SK-N-SH (cell line): ENCODE measurements around the gene PLA2G2D. TPM values are rescaled to one million over a fixed set of nuclear protein-coding genes. Genes with fewer than 3 reads are reported as not detected.

ENCODE experiments used
- CTCF ChIA-PET: fragments of 300-600, 350-600 bp; formaldehyde crosslinking; extraction: SDS; loops from one replicate; lab custom pipeline; 2021; lab: Yijun Ruan, JAX
- POLR2A ChIA-PET: fragments of 350-600 bp; sonication (Branson Sonifier 250); formaldehyde crosslinking; extraction: SDS; loops from one replicate; lab custom pipeline; 2020; ENCODE audit warnings: antibody characterized with exemption, inconsistent platforms; lab: Yijun Ruan, JAX
- DNase-seq: peaks from one replicate; pipeline ENCODE4 v3.0.0; 2012
- H2AFZ ChIP-seq: fragments of 200-600 bp; sonication (generic); 2 replicates; pipeline ENCODE4 v1.8.1; 2016; ENCODE audit warnings: antibody characterized with exemption, mild to moderate bottlenecking, low read depth
- H3F3A ChIP-seq: fragments of 200-600 bp; sonication (generic); replicated peaks from 2 replicates; pipeline ENCODE3; 2016; ENCODE audit warnings: antibody characterized with exemption, mild to moderate bottlenecking; ENCODE audit not compliant: insufficient read depth
- H3K27ac ChIP-seq, 2 experiments: fragments of 200-500 bp in 1 of 2; fragments of 200-600 bp in 1 of 2; sonication (Bioruptor generic) in 1 of 2; sonication (generic), shearing (Covaris generic) in 1 of 2; 2 replicates each; pipeline versions ENCODE4 v1.5.1 to v1.6.1; 2014 to 2016; ENCODE audit warnings: low read depth in 2 of 2, inconsistent platforms in 1 of 2, low read length in 1 of 2, mild to moderate bottlenecking in 1 of 2, mixed read lengths in 1 of 2
- H3K27me3 ChIP-seq: fragments of 200-600 bp; sonication (generic), shearing (Covaris generic); 2 replicates; pipeline ENCODE4 v1.6.1; 2016; ENCODE audit warnings: mixed run types; ENCODE audit not compliant: insufficient read depth
- H3K36me3 ChIP-seq, 2 experiments: fragments of 200-500 bp in 1 of 2; fragments of 200-600 bp in 1 of 2; sonication (Bioruptor generic) in 1 of 2; sonication (generic) in 1 of 2; replicated peaks in 1 of 2; 2 replicates each; pipeline versions ENCODE3 to v1.5.1; 2014 to 2016; ENCODE audit warnings: low read length in 1 of 2, mild to moderate bottlenecking in 1 of 2; ENCODE audit not compliant: insufficient read depth in 2 of 2, control insufficient read depth in 1 of 2
- H3K4me1 ChIP-seq, 2 experiments: fragments of 200-500 bp in 1 of 2; fragments of 200-600 bp in 1 of 2; sonication (Bioruptor generic) in 1 of 2; sonication (generic), shearing (Covaris generic) in 1 of 2; 2 replicates each; pipeline versions ENCODE4 v1.5.1 to v1.6.1; 2014 to 2016; ENCODE audit warnings: low read depth in 1 of 2, low read length in 1 of 2, mixed run types in 1 of 2; ENCODE audit not compliant: insufficient read depth in 2 of 2, control insufficient read depth in 1 of 2
- H3K4me2 ChIP-seq: fragments of 200-600 bp; sonication (generic), shearing (Covaris generic); 2 replicates; pipeline ENCODE4 v1.6.1; 2017; ENCODE audit warnings: mixed run types
- H3K4me3 ChIP-seq, 2 experiments: fragments of 200-500 bp in 1 of 2; fragments of 200-600 bp in 1 of 2; sonication (Bioruptor generic) in 1 of 2; sonication (generic), shearing (Covaris generic) in 1 of 2; 2 replicates each; pipeline versions ENCODE4 v1.5.1 to v1.8.1; 2014 to 2016; ENCODE audit warnings: low read depth in 2 of 2, inconsistent platforms in 1 of 2, low read length in 1 of 2, mild to moderate bottlenecking in 1 of 2, mixed read lengths in 1 of 2, moderate library complexity in 1 of 2
- H3K79me2 ChIP-seq: fragments of 200-600 bp; sonication (generic); 2 replicates; pipeline ENCODE4 v1.8.1; 2017; ENCODE audit warnings: mild to moderate bottlenecking; ENCODE audit not compliant: insufficient read depth
- H3K9ac ChIP-seq: fragments of 200-600 bp; sonication (generic); 2 replicates; pipeline ENCODE4 v1.6.1; 2017; ENCODE audit warnings: mixed run types
- H3K9me2 ChIP-seq: fragments of 200-600 bp; sonication (generic); 2 replicates; pipeline ENCODE4 v1.6.1; 2017; ENCODE audit warnings: mixed run types
- H3K9me3 ChIP-seq: fragments of 200-600 bp; sonication (generic); 2 replicates; pipeline ENCODE4 v1.6.1; 2017; ENCODE audit warnings: mixed run types, mild to moderate bottlenecking, moderate library complexity
- H4K20me1 ChIP-seq: fragments of 200-600 bp; sonication (generic); 2 replicates; pipeline ENCODE4 v1.6.1; 2017; ENCODE audit warnings: mild to moderate bottlenecking, mixed run types; ENCODE audit not compliant: insufficient read depth
- CHD2 ChIP-seq: fragments of 150-350 bp; IDR thresholded peaks from 2 replicates; pipeline ENCODE4 v1.6.1; 2018; ENCODE audit warnings: low read length; ENCODE audit not compliant: partially characterized antibody
- ELF1 ChIP-seq: IDR thresholded peaks from 2 replicates; pipeline ENCODE4 v1.4.0; 2012
- EZH2phosphoT487 ChIP-seq: fragments of 200-600 bp; sonication (generic); IDR thresholded peaks from 2 replicates; pipeline ENCODE4 v1.6.1; 2017; ENCODE audit warnings: low read depth, mixed run types, mild to moderate bottlenecking, antibody characterized with exemption, moderate library complexity, borderline replicate concordance
- FOXJ3 ChIP-seq: sonication (generic); formaldehyde crosslinking; IDR thresholded peaks from 2 replicates; pipeline ENCODE4 v1.5.1; 2020; ENCODE audit warnings: mild to moderate bottlenecking, missing genetic modification reagents
- GABPA ChIP-seq: IDR thresholded peaks from 2 replicates; pipeline ENCODE4 v1.4.0; 2012; ENCODE audit warnings: low read depth, mild to moderate bottlenecking
- JUND ChIP-seq: IDR thresholded peaks from 2 replicates; pipeline ENCODE4 v1.4.0; 2012
- MAX ChIP-seq: IDR thresholded peaks from 2 replicates; pipeline ENCODE4 v1.4.0; 2012; ENCODE audit warnings: low read depth
- MEF2A ChIP-seq: IDR thresholded peaks from 2 replicates; pipeline ENCODE4 v1.4.0; 2012; ENCODE audit warnings: low read depth, borderline replicate concordance
- MXI1 ChIP-seq: IDR thresholded peaks from 2 replicates; pipeline ENCODE4 v1.6.1; 2012; ENCODE audit warnings: mild to moderate bottlenecking, low read depth, low read length, improper control_type of control experiment
- NFIC ChIP-seq: IDR thresholded peaks from 2 replicates; pipeline ENCODE4 v1.4.0; 2012; ENCODE audit warnings: borderline replicate concordance
- PBX3 ChIP-seq: IDR thresholded peaks from 2 replicates; pipeline ENCODE4; 2012
- POLR2AphosphoS5 ChIP-seq: IDR thresholded peaks from 2 replicates; pipeline ENCODE4 v1.6.1; 2012; ENCODE audit warnings: low read depth, low read length
- RAD21 ChIP-seq: IDR thresholded peaks from 2 replicates; pipeline ENCODE4 v1.6.1; 2012; ENCODE audit warnings: mild to moderate bottlenecking, low read length
- RCOR1 ChIP-seq: fragments of 150-350 bp; IDR thresholded peaks from 2 replicates; pipeline ENCODE4 v1.6.1; 2017; ENCODE audit warnings: antibody characterized with exemption, low read length
- REST ChIP-seq: IDR thresholded peaks from 2 replicates; pipeline ENCODE4 v1.6.1; 2012; ENCODE audit warnings: mild to moderate bottlenecking, low read depth, low read length, moderate library complexity
- SIN3A ChIP-seq: IDR thresholded peaks from 2 replicates; pipeline ENCODE4 v1.6.1; 2012; ENCODE audit warnings: low read depth, mild to moderate bottlenecking, low read length, moderate library complexity, borderline replicate concordance
- SMC3 ChIP-seq: IDR thresholded peaks from 2 replicates; pipeline ENCODE4 v1.6.1; 2012; ENCODE audit warnings: low read depth, low read length, improper control_type of control experiment
- TCF12 ChIP-seq: IDR thresholded peaks from 2 replicates; pipeline ENCODE4 v1.4.0; 2012
- TEAD4 ChIP-seq: IDR thresholded peaks from 2 replicates; pipeline ENCODE4 v1.4.0; 2012; ENCODE audit warnings: mild to moderate bottlenecking, borderline replicate concordance; ENCODE audit not compliant: insufficient read depth
- WGBS: methylation state at CpG from one replicate; pipeline ENCODE4 v1.1.6; 2017; ENCODE audit warnings: low lambda C conversion rate; 5-methylcytosine and 5-hydroxymethylcytosine counted together
- polyA plus RNA-seq, 3 experiments: library from polyadenylated mRNA; depleted of rRNA; stranded (reverse); fragments of >200 nt; gene quantifications; 2 replicates each; pipeline ENCODE4 v1.2.3, GENCODE V29; 2012
- TF ChIP-seq, protein P1 (sequence below): fragments of 150-350 bp; IDR thresholded peaks from 2 replicates; pipeline ENCODE4 v1.6.1; 2017; ENCODE audit warnings: antibody characterized with exemption, low read length, low read depth, borderline replicate concordance

The PLA2G2D gene
- polyA plus RNA-seq, 1 of the 3 experiments (the other 2 are of a cell fraction), result not detected

GRCh38 chr1:20075345-20075744 lies 44.0 kb downstream of the PLA2G2D start:
- no peak overlapping the region for H2AFZ ChIP-seq
- peaks cover 19% of the 10 kb centered on the region; the same call in 1 of the 2 replicates for H3K27me3 ChIP-seq
- no peaks in the 10 kb centered on the region for H3K79me2 ChIP-seq
- no peak for TF ChIP-seq RCOR1
- no peak for TF ChIP-seq MEF2A
- TF ChIP-seq CHD2, result no peak
- no peak for TF ChIP-seq ELF1
- TF ChIP-seq TEAD4, result no peak
- no peak for TF ChIP-seq SMC3
- TF ChIP-seq NFIC, result no peak
- no peaks in the 10 kb centered on the region for H3K9me2 ChIP-seq
- H3K4me2 ChIP-seq, result no peak overlapping the region
- ChIA-PET POLR2A (no interaction called here), CTCF (interaction anchor here (1.4 kb wide), 1 partner anchor 8 kb away, joined by 4 read pairs; no protein-coding TSS in a partner anchor)
- no peak overlapping the region for H3K4me3 ChIP-seq
- no peaks in the 10 kb centered on the region for H3K9me3 ChIP-seq
- no peaks in the 10 kb centered on the region for H3K4me1 ChIP-seq
- no peaks in the 10 kb centered on the region for H3F3A ChIP-seq
- no peak for DNase-seq
- no peak overlapping the region for H3K9ac ChIP-seq
- no peak overlapping the region for H3K27ac ChIP-seq
- 29% methylated on average over 2 of the region's 2 CpGs for WGBS
- H3K36me3 ChIP-seq, result no peaks in the 10 kb centered on the region
- no peaks in the 10 kb centered on the region for H4K20me1 ChIP-seq

GRCh38 chr1:20074725-20075171 lies 44.6 kb downstream of the PLA2G2D start:
- no peak overlapping the region for H2AFZ ChIP-seq
- WGBS, result 40% methylated on average over 2 of the region's 8 CpGs
- no peaks in the 10 kb centered on the region for H3K9me3 ChIP-seq
- H3K79me2 ChIP-seq, result no peaks in the 10 kb centered on the region
- no peak for DNase-seq
- no peaks in the 10 kb centered on the region for H4K20me1 ChIP-seq
- H3K36me3 ChIP-seq, result no peaks in the 10 kb centered on the region
- H3K4me1 ChIP-seq, result no peaks in the 10 kb centered on the region
- POLR2A ChIA-PET, result interaction anchor here (0.7 kb wide), 1 partner anchor 46 kb away, joined by 3 read pairs; no protein-coding TSS in a partner anchor
- no peak for TF ChIP-seq NFIC
- TF ChIP-seq FOXJ3 (CRISPR knock-in tag), result no peak
- no peak for TF ChIP-seq SIN3A
- no peak for TF ChIP-seq EZH2phosphoT487
- TF ChIP-seq MAX, result no peak
- TF ChIP-seq GABPA, result no peak
- no peak for TF ChIP-seq MXI1
- no peak for TF ChIP-seq REST
- TF ChIP-seq POLR2AphosphoS5, result no peak
- TF ChIP-seq TCF12, result no peak
- TF ChIP-seq MEF2A, result no peak
- TF ChIP-seq PBX3, result no peak
- no peak for TF ChIP-seq CHD2
- TF ChIP-seq, protein P1, sequence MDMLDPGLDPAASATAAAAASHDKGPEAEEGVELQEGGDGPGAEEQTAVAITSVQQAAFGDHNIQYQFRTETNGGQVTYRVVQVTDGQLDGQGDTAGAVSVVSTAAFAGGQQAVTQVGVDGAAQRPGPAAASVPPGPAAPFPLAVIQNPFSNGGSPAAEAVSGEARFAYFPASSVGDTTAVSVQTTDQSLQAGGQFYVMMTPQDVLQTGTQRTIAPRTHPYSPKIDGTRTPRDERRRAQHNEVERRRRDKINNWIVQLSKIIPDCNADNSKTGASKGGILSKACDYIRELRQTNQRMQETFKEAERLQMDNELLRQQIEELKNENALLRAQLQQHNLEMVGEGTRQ, result no peak
- no peak for TF ChIP-seq JUND
- TF ChIP-seq RAD21, result no peak
- TF ChIP-seq ELF1, result no peak
- no peaks in the 10 kb centered on the region for H3K9me2 ChIP-seq
- no peaks in the 10 kb centered on the region for H3F3A ChIP-seq
- no peak overlapping the region for H3K4me2 ChIP-seq
- H3K4me3 ChIP-seq, result no peak overlapping the region
- H3K9ac ChIP-seq, result no peak overlapping the region
- CTCF ChIA-PET, result interaction anchor here (1.4 kb wide), 1 partner anchor 9 kb away, joined by 4 read pairs; no protein-coding TSS in a partner anchor
- H3K27me3 ChIP-seq, result peaks cover 18% of the 10 kb centered on the region; the same call in 1 of the 2 replicates
- H3K27ac ChIP-seq, result no peak overlapping the region
